Measurements from ENCODE around the gene ZNF654. TPM values are rescaled to one million over a fixed set of nuclear protein-coding genes. Genes with fewer than 3 reads are reported as not detected.

ZNF654 gene
- total RNA-seq, 2 donors from 2014 or later = 7.3 to 10.6 TPM

DNA sequence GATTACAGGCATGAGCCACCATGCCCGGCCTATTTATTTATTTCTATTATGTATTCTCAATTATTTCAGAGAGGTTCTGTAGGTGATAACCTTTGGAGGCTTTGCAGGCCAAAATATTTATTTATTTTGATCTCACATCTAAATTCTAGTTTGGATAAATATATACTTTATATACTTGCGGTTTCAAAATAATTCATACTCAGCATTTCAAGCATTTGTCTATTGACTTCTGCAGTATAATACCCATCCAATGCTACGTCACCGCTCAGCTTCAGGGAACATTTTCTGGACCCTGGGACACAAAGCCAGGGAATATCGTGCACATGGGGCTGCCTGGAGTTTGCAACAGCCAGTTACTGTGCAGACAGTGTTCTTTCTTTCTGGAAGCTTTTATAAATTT lies 22.8 kb upstream of the ZNF654 start:
- Mint-ChIP-seq H3K4me3 (no peak overlapping the region), H3K4me1 (peaks cover 5% of the 10 kb centered on the region), H3K9me3 (no peaks in the 10 kb centered on the region), H3K27ac (no peak overlapping the region), H3K36me3 (ENCODE audit: low read depth) (no peaks in the 10 kb centered on the region), H3K27me3 (ENCODE audit: insufficient read depth) (no peaks in the 10 kb centered on the region)
- H3K4me1 ChIP-seq (ENCODE audit: control insufficient read depth, insufficient read depth, low read length) = no peaks in the 10 kb centered on the region
- H3K27me3 ChIP-seq (ENCODE audit: control insufficient read depth, insufficient read depth, low read length, poor library complexity, severe bottlenecking) = no peaks in the 10 kb centered on the region
- H3K4me3 ChIP-seq (ENCODE audit: low read length) = no peak overlapping the region
- TF ChIP-seq CTCF (conservative IDR thresholded peaks at IDR 0.05) = no peak
- WGBS, 2 experiments (ENCODE audit: insufficient coverage in 1 of 2, insufficient read length in 1 of 2) = 87% methylated on average over 3 to 5 of the region's 5 CpGs
- no peak overlapping the region for H3K9ac ChIP-seq (ENCODE audit: extremely low read depth, low read length, poor library complexity, severe bottlenecking)
- H3K9me3 ChIP-seq (ENCODE audit: control insufficient read depth, low read length) = no peaks in the 10 kb centered on the region
- DNase-seq = no peak
- no peak overlapping the region for H3K27ac ChIP-seq (ENCODE audit: low read depth, low read length)
- H3K36me3 ChIP-seq (ENCODE audit: control insufficient read depth, insufficient read depth, low read length) = no peaks in the 10 kb centered on the region

- H3K27me3 Mint-ChIP-seq (ENCODE audit: insufficient read depth) = no peaks in the 10 kb centered on the region
- TF ChIP-seq CTCF (conservative IDR thresholded peaks at IDR 0.05) = no peak
- no peak for DNase-seq
These were observed 20.5 kb upstream of the ZNF654 start for GRCh38 chr3:88038566-88038965.

GRCh38 chr3:88040529-88040928 lies 18.5 kb upstream of the ZNF654 start:
- no peaks in the 10 kb centered on the region for H3K36me3 ChIP-seq (ENCODE audit: control insufficient read depth, insufficient read depth, low read length)
- 86 to 90% methylated on average over 2 to 3 of the region's 4 CpGs for whole genome bisulfite sequencing, 2 experiments (ENCODE audit: insufficient coverage in 1 of 2, insufficient read length in 1 of 2)
- H3K4me3 ChIP-seq (ENCODE audit: low read length) = no peak overlapping the region
- H3K4me1 ChIP-seq (ENCODE audit: control insufficient read depth, insufficient read depth, low read length) = no peaks in the 10 kb centered on the region
- no peaks in the 10 kb centered on the region for H3K9me3 ChIP-seq (ENCODE audit: control insufficient read depth, low read length)
- no peaks in the 10 kb centered on the region for H3K27me3 ChIP-seq (ENCODE audit: control insufficient read depth, insufficient read depth, low read length, poor library complexity, severe bottlenecking)
- no peak overlapping the region for H3K27ac ChIP-seq (ENCODE audit: low read depth, low read length)
- Mint-ChIP-seq H3K36me3 (ENCODE audit: low read depth) (no peaks in the 10 kb centered on the region), H3K4me1 (peaks cover 5% of the 10 kb centered on the region), H3K4me3 (no peak overlapping the region), H3K9me3 (no peaks in the 10 kb centered on the region), H3K27ac (no peak overlapping the region), H3K27me3 (ENCODE audit: insufficient read depth) (no peaks in the 10 kb centered on the region)
- no peak for TF ChIP-seq CTCF (conservative IDR thresholded peaks at IDR 0.05)
- DNase-seq = no peak
- H3K9ac ChIP-seq (ENCODE audit: extremely low read depth, low read length, poor library complexity, severe bottlenecking) = no peak overlapping the region

More at GRCh38 chr3:88038566-88038965, 20.5 kb upstream of the ZNF654 start:
- Mint-ChIP-seq H3K4me1 (peaks cover 5% of the 10 kb centered on the region), H3K9me3 (no peaks in the 10 kb centered on the region), H3K4me3 (no peak overlapping the region), H3K36me3 (ENCODE audit: low read depth) (no peaks in the 10 kb centered on the region), H3K27ac (no peak overlapping the region)
- H3K9me3 ChIP-seq (ENCODE audit: control insufficient read depth, low read length) = no peaks in the 10 kb centered on the region
- no peaks in the 10 kb centered on the region for H3K27me3 ChIP-seq (ENCODE audit: control insufficient read depth, insufficient read depth, low read length, poor library complexity, severe bottlenecking)
- H3K4me1 ChIP-seq (ENCODE audit: control insufficient read depth, insufficient read depth, low read length) = no peaks in the 10 kb centered on the region
- no peak overlapping the region for H3K9ac ChIP-seq (ENCODE audit: extremely low read depth, low read length, poor library complexity, severe bottlenecking)
- H3K4me3 ChIP-seq (ENCODE audit: low read length) = no peak overlapping the region
- H3K27ac ChIP-seq (ENCODE audit: low read depth, low read length) = no peak overlapping the region
- no peaks in the 10 kb centered on the region for H3K36me3 ChIP-seq (ENCODE audit: control insufficient read depth, insufficient read depth, low read length)
- 45% methylated on average over 2 of the region's 2 CpGs; no CpG with 5 or more reads in 1 of the 2 experiments for WGBS, 2 experiments (ENCODE audit: insufficient coverage in 1 of 2, insufficient read length in 1 of 2)
